22Rv1 (cell line): ENCODE measurements around the gene CCDC34.

Experiments used
- CTCF ChIP-seq: fragments of 450-650 bp; IDR thresholded peaks from 2 replicates; pipeline ENCODE4 v1.5.1; 2017; ENCODE audit warnings: mild to moderate bottlenecking
- ZFX ChIP-seq: fragments of 450-650 bp; IDR thresholded peaks from 2 replicates; pipeline ENCODE4 v1.6.1; 2017; ENCODE audit warnings: antibody characterized with exemption, borderline replicate concordance

- TF ChIP-seq CTCF (no peak), ZFX (no peak)
These were observed 57.3 kb downstream of the CCDC34 start for GRCh38 chr11:27305751-27306150.
